ENCODE data around the gene C6orf62. TPM values are rescaled to one million over a fixed set of nuclear protein-coding genes. Genes with fewer than 3 reads are reported as not detected.
"Not testable (repeated sequence)": the region's sequence is repeated elsewhere in the genome, so short reads cannot be mapped to it uniquely, and the experiment has no call there.

The C6orf62 gene
- total and polyA plus RNA-seq, 2 donors: 109 to 178 TPM

GRCh38 chr6:24695635-24696034, 23.3 kb downstream of the C6orf62 start:
- H3K36me3 ChIP-seq (ENCODE audit: control insufficient read depth in 2 of 2, insufficient read depth in 2 of 2, low read length in 1 of 2): peaks cover 5 to 18% of the 10 kb centered on the region in 2 donors
- 42% methylated on average over 8 of the region's 8 CpGs for WGBS
- not testable (repeated sequence) for H3K9me3 ChIP-seq (ENCODE audit: control insufficient read depth in 2 of 2, insufficient read depth in 1 of 2, low read length in 1 of 2); H3K27ac ChIP-seq (ENCODE audit: low read depth in 1 of 2, low read length in 1 of 2); H3K4me3 ChIP-seq (ENCODE audit: low read length in 2 of 2); H3K27me3 ChIP-seq (ENCODE audit: control insufficient read depth in 2 of 2, insufficient read depth in 1 of 2, low read length in 1 of 2)
- DNase-seq (ENCODE audit: low read depth in 6 of 9, low spot score in 9 of 9): peak in 6 of 9 donors; percentile 31 to 76 (median 39)
- peaks cover 6 to 12% of the 10 kb centered on the region in 2 donors for H3K4me1 ChIP-seq (ENCODE audit: control insufficient read depth in 2 of 2, insufficient read depth in 2 of 2, low read length in 2 of 2)

GRCh38 chr6:24694198-24694597, 24.8 kb downstream of the C6orf62 start:
- Histone ChIP-seq H3K27me3 (ENCODE audit: control insufficient read depth in 2 of 2, insufficient read depth in 1 of 2, low read length in 1 of 2) (no peaks in the 10 kb centered on the region), H3K4me1 (ENCODE audit: control insufficient read depth in 2 of 2, insufficient read depth in 2 of 2, low read length in 2 of 2) (peaks cover 6 to 12% of the 10 kb centered on the region in 2 donors), H3K36me3 (ENCODE audit: control insufficient read depth in 2 of 2, insufficient read depth in 2 of 2, low read length in 1 of 2) (peaks cover 5 to 11% of the 10 kb centered on the region in 2 donors), H3K27ac (ENCODE audit: low read depth in 1 of 2, low read length in 1 of 2) (no peak overlapping the region), H3K4me3 (ENCODE audit: low read length in 2 of 2) (no peak overlapping the region), H3K9me3 (ENCODE audit: control insufficient read depth in 2 of 2, insufficient read depth in 1 of 2, low read length in 1 of 2) (no peaks in the 10 kb centered on the region)
- whole genome bisulfite sequencing: 97% methylated on average over 1 of the region's 1 CpG
- DNase-seq (ENCODE audit: low read depth in 6 of 9, low spot score in 9 of 9): no peak

- peaks cover 0 to 6% of the 10 kb centered on the region in 2 donors for H3K36me3 ChIP-seq (ENCODE audit: control insufficient read depth in 2 of 2, insufficient read depth in 2 of 2, low read length in 1 of 2)
- H3K27ac ChIP-seq (ENCODE audit: low read depth in 1 of 2, low read length in 1 of 2): peak overlapping the region; percentile 61 to 65
- H3K27me3 ChIP-seq (ENCODE audit: control insufficient read depth in 2 of 2, insufficient read depth in 1 of 2, low read length in 1 of 2): no peaks in the 10 kb centered on the region
- DNase-seq (ENCODE audit: low read depth in 6 of 9, low spot score in 9 of 9): peak in 7 of 9 donors; percentile 20 to 72 (median 34)
- WGBS: 98% methylated on average over 2 of the region's 2 CpGs
- peaks cover 6 to 12% of the 10 kb centered on the region in 2 donors for H3K4me1 ChIP-seq (ENCODE audit: control insufficient read depth in 2 of 2, insufficient read depth in 2 of 2, low read length in 2 of 2)
- no peaks in the 10 kb centered on the region for H3K9me3 ChIP-seq (ENCODE audit: control insufficient read depth in 2 of 2, insufficient read depth in 1 of 2, low read length in 1 of 2)
- no peak overlapping the region for H3K4me3 ChIP-seq (ENCODE audit: low read length in 2 of 2)
These were observed 25.9 kb downstream of the C6orf62 start for GRCh38 chr6:24692848-24693592.

- H3K36me3 ChIP-seq (ENCODE audit: control insufficient read depth in 2 of 2, insufficient read depth in 2 of 2, low read length in 1 of 2): no peaks in the 10 kb centered on the region
- WGBS: 97% methylated on average over 3 of the region's 3 CpGs
- H3K27me3 ChIP-seq (ENCODE audit: control insufficient read depth in 2 of 2, insufficient read depth in 1 of 2, low read length in 1 of 2): no peaks in the 10 kb centered on the region
- peak overlapping the region; percentile 61 to 65 for H3K27ac ChIP-seq (ENCODE audit: low read depth in 1 of 2, low read length in 1 of 2)
- peaks cover 6 to 12% of the 10 kb centered on the region in 2 donors for H3K4me1 ChIP-seq (ENCODE audit: control insufficient read depth in 2 of 2, insufficient read depth in 2 of 2, low read length in 2 of 2)
- H3K9me3 ChIP-seq (ENCODE audit: control insufficient read depth in 2 of 2, insufficient read depth in 1 of 2, low read length in 1 of 2): no peaks in the 10 kb centered on the region
- H3K4me3 ChIP-seq (ENCODE audit: low read length in 2 of 2): no peak overlapping the region
- DNase-seq (ENCODE audit: low read depth in 6 of 9, low spot score in 9 of 9): no peak
These were observed 26.5 kb downstream of the C6orf62 start for GRCh38 chr6:24692415-24692814.

- no peaks in the 10 kb centered on the region for H3K36me3 ChIP-seq (ENCODE audit: control insufficient read depth in 2 of 2, insufficient read depth in 2 of 2, low read length in 1 of 2)
- no peaks in the 10 kb centered on the region for H3K27me3 ChIP-seq (ENCODE audit: control insufficient read depth in 2 of 2, insufficient read depth in 1 of 2, low read length in 1 of 2)
- no peak overlapping the region for H3K4me3 ChIP-seq (ENCODE audit: low read length in 2 of 2)
- peaks cover 6 to 12% of the 10 kb centered on the region in 2 donors for H3K4me1 ChIP-seq (ENCODE audit: control insufficient read depth in 2 of 2, insufficient read depth in 2 of 2, low read length in 2 of 2)
- DNase-seq (ENCODE audit: low read depth in 6 of 9, low spot score in 9 of 9): no peak
- H3K9me3 ChIP-seq (ENCODE audit: control insufficient read depth in 2 of 2, insufficient read depth in 1 of 2, low read length in 1 of 2): no peaks in the 10 kb centered on the region
- 94% methylated on average over 4 of the region's 4 CpGs for WGBS
- no peak overlapping the region for H3K27ac ChIP-seq (ENCODE audit: low read depth in 1 of 2, low read length in 1 of 2)
These were observed 27.0 kb downstream of the C6orf62 start for GRCh38 chr6:24692003-24692402.

GRCh38 chr6:24691550-24691949, 27.4 kb downstream of the C6orf62 start:
- Histone ChIP-seq H3K4me1 (ENCODE audit: control insufficient read depth in 2 of 2, insufficient read depth in 2 of 2, low read length in 2 of 2) (peaks cover 6 to 12% of the 10 kb centered on the region in 2 donors), H3K27me3 (ENCODE audit: control insufficient read depth in 2 of 2, insufficient read depth in 1 of 2, low read length in 1 of 2) (no peaks in the 10 kb centered on the region), H3K36me3 (ENCODE audit: control insufficient read depth in 2 of 2, insufficient read depth in 2 of 2, low read length in 1 of 2) (no peaks in the 10 kb centered on the region), H3K4me3 (ENCODE audit: low read length in 2 of 2) (no peak overlapping the region), H3K9me3 (ENCODE audit: control insufficient read depth in 2 of 2, insufficient read depth in 1 of 2, low read length in 1 of 2) (no peaks in the 10 kb centered on the region), H3K27ac (ENCODE audit: low read depth in 1 of 2, low read length in 1 of 2) (no peak overlapping the region)
- no peak for DNase-seq (ENCODE audit: low read depth in 6 of 9, low spot score in 9 of 9)
- 95% methylated on average over 3 of the region's 3 CpGs for whole genome bisulfite sequencing

- Histone ChIP-seq H3K9me3 (ENCODE audit: control insufficient read depth in 2 of 2, insufficient read depth in 1 of 2, low read length in 1 of 2) (no peaks in the 10 kb centered on the region), H3K36me3 (ENCODE audit: control insufficient read depth in 2 of 2, insufficient read depth in 2 of 2, low read length in 1 of 2) (no peaks in the 10 kb centered on the region), H3K4me1 (ENCODE audit: control insufficient read depth in 2 of 2, insufficient read depth in 2 of 2, low read length in 2 of 2) (peaks cover 6 to 12% of the 10 kb centered on the region in 2 donors), H3K27me3 (ENCODE audit: control insufficient read depth in 2 of 2, insufficient read depth in 1 of 2, low read length in 1 of 2) (no peaks in the 10 kb centered on the region), H3K4me3 (ENCODE audit: low read length in 2 of 2) (no peak overlapping the region), H3K27ac (ENCODE audit: low read depth in 1 of 2, low read length in 1 of 2) (no peak overlapping the region)
- 78% methylated on average over 1 of the region's 1 CpG for WGBS
- DNase-seq (ENCODE audit: low read depth in 6 of 9, low spot score in 9 of 9): peak in 5 of 9 donors; percentile 24 to 60 (median 41)
These were observed 28.4 kb downstream of the C6orf62 start for GRCh38 chr6:24690593-24690992.

GRCh38 chr6:24689964-24690363, 29.0 kb downstream of the C6orf62 start:
- Histone ChIP-seq H3K27me3 (ENCODE audit: control insufficient read depth in 2 of 2, insufficient read depth in 1 of 2, low read length in 1 of 2) (no peaks in the 10 kb centered on the region), H3K4me3 (ENCODE audit: low read length in 2 of 2) (no peak overlapping the region), H3K27ac (ENCODE audit: low read depth in 1 of 2, low read length in 1 of 2) (no peak overlapping the region), H3K9me3 (ENCODE audit: control insufficient read depth in 2 of 2, insufficient read depth in 1 of 2, low read length in 1 of 2) (no peaks in the 10 kb centered on the region), H3K36me3 (ENCODE audit: control insufficient read depth in 2 of 2, insufficient read depth in 2 of 2, low read length in 1 of 2) (no peaks in the 10 kb centered on the region), H3K4me1 (ENCODE audit: control insufficient read depth in 2 of 2, insufficient read depth in 2 of 2, low read length in 2 of 2) (peaks cover 6 to 12% of the 10 kb centered on the region in 2 donors)
- no peak for DNase-seq (ENCODE audit: low read depth in 6 of 9, low spot score in 9 of 9)
- WGBS: over 99% methylated on average over 2 of the region's 2 CpGs

- WGBS: 97% methylated on average over 4 of the region's 4 CpGs
- DNase-seq (ENCODE audit: low read depth in 6 of 9, low spot score in 9 of 9): no peak
These were observed 32.0 kb downstream of the C6orf62 start for GRCh38 chr6:24686946-24687345.

More at GRCh38 chr6:24686946-24687345, 32.0 kb downstream of the C6orf62 start:
- peaks cover 0 to 5% of the 10 kb centered on the region in 2 donors for H3K4me1 ChIP-seq (ENCODE audit: control insufficient read depth in 2 of 2, insufficient read depth in 2 of 2, low read length in 2 of 2)
- H3K4me3 ChIP-seq (ENCODE audit: low read length in 2 of 2): no peak overlapping the region
- no peaks in the 10 kb centered on the region for H3K36me3 ChIP-seq (ENCODE audit: control insufficient read depth in 2 of 2, insufficient read depth in 2 of 2, low read length in 1 of 2)
- H3K27ac ChIP-seq (ENCODE audit: low read depth in 1 of 2, low read length in 1 of 2): no peak overlapping the region
- no peaks in the 10 kb centered on the region for H3K27me3 ChIP-seq (ENCODE audit: control insufficient read depth in 2 of 2, insufficient read depth in 1 of 2, low read length in 1 of 2)
- no peaks in the 10 kb centered on the region for H3K9me3 ChIP-seq (ENCODE audit: control insufficient read depth in 2 of 2, insufficient read depth in 1 of 2, low read length in 1 of 2)
